GM12878 (cell line): Measurements from ENCODE around the gene RCAN1. TPM values are rescaled to one million over a fixed set of nuclear protein-coding genes. Genes with fewer than 3 reads are reported as not detected.

ENCODE experiments used
- ATAC-seq: fragments of 200-7000 bp; cut with Tn5 transposase; 3 replicates; pipeline ENCODE4 v1.9.1; 2020; ENCODE audit warnings: mild to moderate bottlenecking, moderate library complexity
- BruUV-seq: library from RNA; stranded (reverse); fragments of 400-500 nt; replicated peaks from 2 replicates; lab custom pipeline; 2021; lab: Mats Ljungman, UMichigan
- CTCF ChIA-PET: fragments of 300-600 bp; sonication (Branson Sonifier 250); formaldehyde crosslinking; extraction: SDS; loops from one replicate; lab custom pipeline; 2021; ENCODE audit warnings: inconsistent platforms; lab: Yijun Ruan, JAX
- POLR2A ChIA-PET: fragments of 350-600 bp; formaldehyde crosslinking; extraction: SDS; loops from one replicate; lab custom pipeline; 2021; ENCODE audit warnings: inconsistent platforms; lab: Charles Lee
- RAD21 ChIA-PET: fragments of 300-600 bp; sonication (Branson Sonifier 250); formaldehyde crosslinking; loops from one replicate; lab custom pipeline; 2023; ENCODE audit warnings: antibody characterized with exemption; ENCODE audit not compliant: unreplicated experiment; lab: Charles Lee
- SMC1A ChIA-PET: fragments of 300-600 bp; sonication (Branson Sonifier 250); formaldehyde crosslinking; loops from one replicate; lab custom pipeline; 2023; ENCODE audit not compliant: unreplicated experiment, uncharacterized antibody; lab: Charles Lee
- DNase-seq: peaks from one replicate; pipeline ENCODE4 v3.0.0-alpha.2; 2011; ENCODE audit warnings: low read depth, low spot score
- FAIRE-seq: peaks from 3 replicates; lab custom pipeline; 2011; peaks lifted over from hg19 to GRCh38; lab: Jason Lieb, UNC
- H2AFZ ChIP-seq: 2 replicates; pipeline ENCODE4 v1.6.0; 2011; ENCODE audit warnings: low read depth, low read length, control low read depth; ENCODE audit not compliant: control insufficient read depth
- H3K27ac ChIP-seq: 2 replicates; pipeline ENCODE4 v1.5.1; 2011; ENCODE audit warnings: control low read depth; ENCODE audit not compliant: control insufficient read depth, insufficient read depth
- H3K27me3 ChIP-seq, 2 experiments: replicated peaks in 1 of 2; 2 replicates each; pipeline versions ENCODE4 v1.6.0 to v1.6.1; 2011; ENCODE audit warnings: low read length in 1 of 2; ENCODE audit not compliant: control insufficient read depth in 2 of 2, insufficient read depth in 2 of 2
- H3K36me3 ChIP-seq, 2 experiments: 2 replicates each; pipeline ENCODE4 v1.5.1; 2011; ENCODE audit warnings: low read length in 1 of 2; ENCODE audit not compliant: control insufficient read depth in 2 of 2, insufficient read depth in 2 of 2
- H3K4me1 ChIP-seq: 2 replicates; pipeline ENCODE4 v1.6.1; 2011; ENCODE audit warnings: mild to moderate bottlenecking, low read length, moderate library complexity, mixed read lengths; ENCODE audit not compliant: control insufficient read depth, insufficient read depth
- H3K4me2 ChIP-seq: 2 replicates; pipeline ENCODE4 v1.6.0; 2011; ENCODE audit warnings: control low read depth; ENCODE audit not compliant: control insufficient read depth, insufficient read depth
- H3K4me3 ChIP-seq: fragments of 200-600 bp; sonication (generic); 2 replicates; pipeline ENCODE4 v1.5.1; 2016
- H3K79me2 ChIP-seq: 2 replicates; pipeline ENCODE4 v1.6.0; 2011; ENCODE audit warnings: low read length; ENCODE audit not compliant: control insufficient read depth, insufficient read depth
- H3K9ac ChIP-seq: 2 replicates; pipeline ENCODE4 v1.8.0; 2011; ENCODE audit warnings: low read length, control low read depth, mixed read lengths; ENCODE audit not compliant: control insufficient read depth, insufficient read depth
- H3K9me3 ChIP-seq: replicated peaks from 3 replicates; pipeline ENCODE4 v1.5.1; 2011; ENCODE audit warnings: mild to moderate bottlenecking, low read length; ENCODE audit not compliant: control insufficient read depth, insufficient read depth
- H4K20me1 ChIP-seq: 2 replicates; pipeline ENCODE4 v1.6.0; 2011; ENCODE audit not compliant: control insufficient read depth, insufficient read depth
- BCL11A ChIP-seq: IDR thresholded peaks from 2 replicates; pipeline ENCODE4 v1.6.1; 2011; ENCODE audit warnings: low read depth, low read length
- CHD4 ChIP-seq: fragments of 200-600 bp; sonication (generic); IDR thresholded peaks from 2 replicates; pipeline ENCODE4 v1.6.1; 2016; ENCODE audit warnings: mild to moderate bottlenecking
- HCFC1 ChIP-seq: fragments of 150-350 bp; IDR thresholded peaks from 2 replicates; pipeline ENCODE4 v1.6.1; 2014; ENCODE audit warnings: low read length
- IRF4 ChIP-seq: IDR thresholded peaks from 2 replicates; pipeline ENCODE4 v1.6.1; 2011; ENCODE audit warnings: low read depth, low read length
- NFIC ChIP-seq: IDR thresholded peaks from 2 replicates; pipeline ENCODE4 v1.6.1; 2012; ENCODE audit warnings: low read depth, mild to moderate bottlenecking, inconsistent platforms, low read length, moderate library complexity
- NFXL1 ChIP-seq: fragments of 450-650 bp; IDR thresholded peaks from 2 replicates; pipeline ENCODE4 v1.6.1; 2017; ENCODE audit warnings: antibody characterized with exemption, mild to moderate bottlenecking, borderline replicate concordance
- SPI1 ChIP-seq: IDR thresholded peaks from 2 replicates; pipeline ENCODE4 v1.6.1; 2011; ENCODE audit warnings: low read depth, mild to moderate bottlenecking, low read length, moderate library complexity, borderline replicate concordance; ENCODE audit not compliant: insufficient read depth
- WRNIP1 ChIP-seq: IDR thresholded peaks from 2 replicates; pipeline ENCODE4 v1.6.1; 2011; ENCODE audit warnings: low read depth, low read length, improper control_type of control experiment, borderline replicate concordance
- WGBS: methylation state at CpG from one replicate; pipeline ENCODE4 v1.1.6; 2016; ENCODE audit warnings: low lambda C conversion rate; ENCODE audit not compliant: insufficient replicate concordance, insufficient coverage; ENCODE audit errors: missing lambda C conversion rate; 5-methylcytosine and 5-hydroxymethylcytosine counted together
- in situ Hi-C: fragments of 300-500 bp; cut with MboI; formaldehyde crosslinking; loops from 9 replicates; pipeline ENCODE4 v1.14.3; 2018; ENCODE audit warnings: mixed read lengths
- intact Hi-C: fragments of 100-400 bp; cut with micrococcal nuclease; formaldehyde crosslinking; loops from one replicate; pipeline ENCODE4 v1.14.2; 2022; ENCODE audit not compliant: unreplicated experiment
- polyA plus RNA-seq, 11 experiments: library from polyadenylated mRNA; depleted of rRNA in 4 of 11; unstranded in 6 of 11; stranded (reverse) in 5 of 11; fragments of >200 nt; fragmentation: Nextera tagmentation in 4 of 11; fragmentation: Illumina TruSeq in 1 of 11; extraction: Ambion mirVana in 4 of 11; extraction: Trizol in 1 of 11; gene quantifications; 1 replicate in 1 of 11; 2 replicates in 10 of 11; pipeline versions ENCODE4 v1.2.1 to v1.2.3, GENCODE V29; 2011 to 2016; ENCODE audit warnings: inconsistent platforms in 2 of 11, missing spikeins in 2 of 11, low read depth in 1 of 11
- total RNA-seq, 4 experiments: library from RNA; depleted of rRNA in 3 of 4; stranded (reverse); fragments of >200 nt in 3 of 4; fragmentation: Illumina TruSeq in 1 of 4; extraction: Trizol in 1 of 4; gene quantifications; 2 replicates each; pipeline versions ENCODE4 v1.2.1 to v1.2.3, GENCODE V29; 2013 to 2021

Gene RCAN1
- total and polyA plus RNA-seq, 10 of the 15 experiments (the other 5 are each of a cell fraction or from before 2014, with no cell fraction given): 2.8 to 12.9 (median 10.5) TPM

- no TSS peak for BruUV-seq
Observed at GRCh38 chr21:34526241-34526617, 88.7 kb downstream of the RCAN1 start.

More at GRCh38 chr21:34526241-34526617, 88.7 kb downstream of the RCAN1 start:
- Histone ChIP-seq H2AFZ (peak overlapping the region; percentile 80), H3K79me2 (no peaks in the 10 kb centered on the region; the same call in 1 of the 2 replicates), H3K9ac (peak overlapping the region; percentile 57), H3K4me3 (peak overlapping the region; percentile 57), H3K27ac (peak overlapping the region; percentile 78), H3K27me3 (no peaks in the 10 kb centered on the region), H3K36me3 (no peaks in the 10 kb centered on the region), H3K9me3 (no peaks in the 10 kb centered on the region), H3K4me2 (peak overlapping the region; percentile 69), H3K4me1 (peaks cover 14% of the 10 kb centered on the region), H4K20me1 (no peaks in the 10 kb centered on the region)
- CTCF ChIA-PET: interaction anchor here (0.5 to 4.8 kb wide), 10 partner anchors 10 to 327 kb away, joined by 3 to 26 read pairs (median 4); no protein-coding TSS in a partner anchor
- 71% methylated on average over 5 of the region's 5 CpGs for WGBS
- TF ChIP-seq NFXL1 (no peak), CHD4 (no peak), SPI1 (no peak), IRF4 (no peak), WRNIP1 (no peak), HCFC1 (no peak), NFIC (0 out of 2 replicates have a peak, but pooled peaks have one; percentile 33), BCL11A (no peak)
- RAD21 ChIA-PET: interaction anchor here (0.7 to 2.2 kb wide), 6 partner anchors 10 to 77 kb away, joined by 3 to 7 read pairs (median 4); no protein-coding TSS in a partner anchor
- ATAC-seq (peak; percentile 26), DNase-seq (no peak), FAIRE-seq (no peak)
- SMC1A ChIA-PET: interaction anchor here (0.7 to 1.8 kb wide), 13 partner anchors 8 to 85 kb away, joined by 3 to 8 read pairs (median 4); no protein-coding TSS in a partner anchor
- in situ Hi-C loops (no loop called here), intact Hi-C loops (loop anchor here (2.0 to 5.0 kb wide), 2 partner anchors 19 to 56 kb away; no protein-coding TSS in a partner anchor)
- POLR2A ChIA-PET: no interaction called here
